ENCODE measurements around the gene TRIM24.

- no peak for TF ChIP-seq CTCF (IDR thresholded peaks at IDR 0.05 in 8 of 11, conservative IDR thresholded peaks at IDR 0.05 in 3 of 11)
- TF ChIP-seq POLR2A (IDR thresholded peaks at IDR 0.05), result no peak
- TF ChIP-seq POLR2AphosphoS5 (IDR thresholded peaks at IDR 0.05), result no peak
These were observed 8.4 kb downstream of the TRIM24 start for GRCh38 chr7:138468244-138469123.

Data from spleen (tissue), 7 donors.